ENCODE data around the gene UTP25.

UTP25 gene

GRCh38 chr1:209785592-209785991, 42.2 kb upstream of the UTP25 start:
- H3K79me2 ChIP-seq (ENCODE audit: control insufficient read depth, low read length): peaks cover 25% of the 10 kb centered on the region
- peaks cover 5% of the 10 kb centered on the region for H3K27me3 ChIP-seq (ENCODE audit: control insufficient read depth, low read length)
- H3K27ac ChIP-seq (ENCODE audit: low read depth, low read length): no peak overlapping the region
- H3K4me3 ChIP-seq (ENCODE audit: low read length): no peak overlapping the region
- H3K9me2 ChIP-seq (replicated peaks; ENCODE audit: control insufficient read depth, low read length): no peaks in the 10 kb centered on the region
- H4K20me1 ChIP-seq (ENCODE audit: control insufficient read depth, insufficient read depth, low read depth, low read length): no peaks in the 10 kb centered on the region
- peaks cover 16% of the 10 kb centered on the region for H3K4me1 ChIP-seq (ENCODE audit: control insufficient read depth, low read length)
- H3K4me2 ChIP-seq (ENCODE audit: low read length): no peak overlapping the region
- no peaks in the 10 kb centered on the region for H3F3A ChIP-seq (ENCODE audit: control insufficient read depth, insufficient read depth)
- no peak for TF ChIP-seq EZH2phosphoT487 (IDR thresholded peaks at IDR 0.05; ENCODE audit: borderline replicate concordance, low read length)
- no peak for TF ChIP-seq CTCF (IDR thresholded peaks at IDR 0.05; ENCODE audit: low read depth, low read length, poor library complexity, severe bottlenecking)
- peaks cover 17% of the 10 kb centered on the region for H3K36me3 ChIP-seq (ENCODE audit: control insufficient read depth, low read length)
- H3K9me3 ChIP-seq (ENCODE audit: control insufficient read depth, insufficient read depth, low read length): peaks cover 11% of the 10 kb centered on the region

- no peak overlapping the region for H3K4me2 ChIP-seq (ENCODE audit: low read length)
- TF ChIP-seq CTCF (IDR thresholded peaks at IDR 0.05; ENCODE audit: low read depth, low read length, poor library complexity, severe bottlenecking): no peak
- TF ChIP-seq EZH2phosphoT487 (IDR thresholded peaks at IDR 0.05; ENCODE audit: borderline replicate concordance, low read length): no peak
- no peaks in the 10 kb centered on the region for H4K20me1 ChIP-seq (ENCODE audit: control insufficient read depth, insufficient read depth, low read depth, low read length)
- H3K4me1 ChIP-seq (ENCODE audit: control insufficient read depth, low read length): peaks cover 16% of the 10 kb centered on the region
- peaks cover 11% of the 10 kb centered on the region for H3K9me3 ChIP-seq (ENCODE audit: control insufficient read depth, insufficient read depth, low read length)
- H3K27me3 ChIP-seq (ENCODE audit: control insufficient read depth, low read length): peaks cover 8% of the 10 kb centered on the region
- no peak overlapping the region for H3K27ac ChIP-seq (ENCODE audit: low read depth, low read length)
- peaks cover 25% of the 10 kb centered on the region for H3K79me2 ChIP-seq (ENCODE audit: control insufficient read depth, low read length)
- no peaks in the 10 kb centered on the region for H3F3A ChIP-seq (ENCODE audit: control insufficient read depth, insufficient read depth)
- H3K36me3 ChIP-seq (ENCODE audit: control insufficient read depth, low read length): peaks cover 17% of the 10 kb centered on the region
- H3K4me3 ChIP-seq (ENCODE audit: low read length): no peak overlapping the region
- no peaks in the 10 kb centered on the region for H3K9me2 ChIP-seq (replicated peaks; ENCODE audit: control insufficient read depth, low read length)
These were observed 41.6 kb upstream of the UTP25 start for GRCh38 chr1:209786146-209786545.

- H3K9me3 ChIP-seq (ENCODE audit: control insufficient read depth, insufficient read depth, low read length): peaks cover 11% of the 10 kb centered on the region
- peaks cover 9% of the 10 kb centered on the region for H3K36me3 ChIP-seq (ENCODE audit: control insufficient read depth, low read length)
- peaks cover 17% of the 10 kb centered on the region for H3K79me2 ChIP-seq (ENCODE audit: control insufficient read depth, low read length)
- no peak overlapping the region for H3K4me3 ChIP-seq (ENCODE audit: low read length)
- no peaks in the 10 kb centered on the region for H3F3A ChIP-seq (ENCODE audit: control insufficient read depth, insufficient read depth)
- peaks cover 18% of the 10 kb centered on the region for H3K27me3 ChIP-seq (ENCODE audit: control insufficient read depth, low read length)
- peaks cover 16% of the 10 kb centered on the region for H3K4me1 ChIP-seq (ENCODE audit: control insufficient read depth, low read length)
- H4K20me1 ChIP-seq (ENCODE audit: control insufficient read depth, insufficient read depth, low read depth, low read length): no peaks in the 10 kb centered on the region
- no peak overlapping the region for H3K27ac ChIP-seq (ENCODE audit: low read depth, low read length)
- H3K9me2 ChIP-seq (replicated peaks; ENCODE audit: control insufficient read depth, low read length): no peaks in the 10 kb centered on the region
- TF ChIP-seq CTCF (IDR thresholded peaks at IDR 0.05; ENCODE audit: low read depth, low read length, poor library complexity, severe bottlenecking) (no peak), EZH2phosphoT487 (IDR thresholded peaks at IDR 0.05; ENCODE audit: borderline replicate concordance, low read length) (no peak)
- H3K4me2 ChIP-seq (ENCODE audit: low read length): no peak overlapping the region
These were observed 40.2 kb upstream of the UTP25 start for GRCh38 chr1:209787551-209787950.
